Adrenal gland (tissue), 12 donors: ENCODE results near the gene ERRFI1. TPM values are rescaled to one million over a fixed set of nuclear protein-coding genes. Genes with fewer than 3 reads are reported as not detected.

Source experiments
- DNase-seq, 7 donors: peaks; one replicate each; pipeline ENCODE4 v3.0.0-alpha.2; 2019 to 2020
- H3K27ac ChIP-seq, 5 donors: fragments of 200-600 bp; sonication (generic) in 4 of 5; 1 replicate in 3 of 5; 2 replicates in 2 of 5; pipeline versions ENCODE4 v1.5.1 to v1.8.0; 2016 to 2020; ENCODE audit warnings: mild to moderate bottlenecking in 1 of 5
- H3K27me3 ChIP-seq: fragments of 200-600 bp; 2 replicates; pipeline ENCODE4 v1.8.0; 2021
- H3K36me3 ChIP-seq, 2 donors: fragments of 200-600 bp; replicated peaks in 1 of 2; 1 replicate in 1 of 2; 2 replicates in 1 of 2; pipeline versions ENCODE4 v1.5.1 to v1.8.0; 2018 to 2022
- H3K4me1 ChIP-seq, 2 donors: fragments of 200-600 bp; replicated peaks in 1 of 2; 1 replicate in 1 of 2; 2 replicates in 1 of 2; pipeline versions ENCODE4 v1.5.1 to v1.8.0; 2018 to 2021
- H3K4me3 ChIP-seq, 4 donors: fragments of 200-600 bp; sonication (generic) in 3 of 4; one replicate each; pipeline ENCODE4 v1.5.1; 2016 to 2018
- H3K9me3 ChIP-seq, 3 donors: fragments of 200-600 bp; sonication (generic) in 1 of 3; replicated peaks in 1 of 3; 1 replicate in 2 of 3; 2 replicates in 1 of 3; pipeline versions ENCODE4 v1.5.1 to v1.8.0; 2016 to 2021
- POLR2A ChIP-seq, 2 donors: fragments of 450-650 bp; IDR thresholded peaks; one replicate each; pipeline ENCODE4 v1.6.1; 2017; ENCODE audit warnings: antibody characterized with exemption in 2 of 2, mild to moderate bottlenecking in 2 of 2, moderate library complexity in 1 of 2
- WGBS, 4 donors: extraction: QIAGEN DNeasy Blood & Tissue Kit in 2 of 4; methylation state at CpG; one replicate each; pipeline versions ENCODE4 v1.1.5 to v1.1.7; 2013 to 2017; 5-methylcytosine and 5-hydroxymethylcytosine counted together
- intact Hi-C, 2 donors: fragments of 100-400 bp; cut with DNase I; formaldehyde crosslinking; loops; one replicate each; pipeline versions ENCODE4 v1.14.1 to v1.15.0; 2022 to 2023
- polyA plus RNA-seq, 3 donors: library from polyadenylated mRNA; stranded (reverse); fragments of 200-250 nt in 2 of 3; fragments of 350-450 nt in 1 of 3; fragmentation: Illumina TruSeq in 1 of 3; extraction: RNeasy Lipid Tissue Mini Kit (QIAGEN cat#74804) in 1 of 3; gene quantifications; one replicate each; pipeline ENCODE4 v1.2.3, GENCODE V29; 2013 to 2014
- total RNA-seq, 9 donors: library from RNA; depleted of rRNA in 4 of 9; stranded (reverse); fragments of >200 nt in 4 of 9; fragments of 120-200 nt in 1 of 9; fragmentation: NEBNext Ultra II Directional in 1 of 9; extraction: Animal tissue kit (Norgen Biotek cat#: 25700) in 1 of 9; gene quantifications; one replicate each; pipeline versions ENCODE4 v1.1.0 to v1.2.4, GENCODE V29; 2013 to 2023
- TF ChIP-seq, protein P1 (sequence below), 6 experiments: fragments of 450-650 bp in 4 of 6; fragments of 200-600 bp in 2 of 6; sonication (generic) in 1 of 6; IDR thresholded peaks; 1 replicate in 5 of 6; 2 replicates in 1 of 6; pipeline versions ENCODE4 v1.5.1 to v1.8.0; 2016 to 2021; ENCODE audit warnings: antibody characterized with exemption in 6 of 6, mild to moderate bottlenecking in 2 of 6, moderate library complexity in 1 of 6
- donor health status: healthy with polysubstance abuse.
- donor health status: Bipolar disorder and iron deficiency.
- donor health status: DM: yes; HTN: yes; CAD: no.
- donor health status: DM: no; HTN: no; CAD: no.
- donor health status: DM: no; HTN: no; CAD: no.
- donor health status: DM: yes; HTN: yes; CAD: no.

ERRFI1 gene
- total and polyA plus RNA-seq, 12 donors: 14.4 to 71.5 (median 25.7) TPM

DNA sequence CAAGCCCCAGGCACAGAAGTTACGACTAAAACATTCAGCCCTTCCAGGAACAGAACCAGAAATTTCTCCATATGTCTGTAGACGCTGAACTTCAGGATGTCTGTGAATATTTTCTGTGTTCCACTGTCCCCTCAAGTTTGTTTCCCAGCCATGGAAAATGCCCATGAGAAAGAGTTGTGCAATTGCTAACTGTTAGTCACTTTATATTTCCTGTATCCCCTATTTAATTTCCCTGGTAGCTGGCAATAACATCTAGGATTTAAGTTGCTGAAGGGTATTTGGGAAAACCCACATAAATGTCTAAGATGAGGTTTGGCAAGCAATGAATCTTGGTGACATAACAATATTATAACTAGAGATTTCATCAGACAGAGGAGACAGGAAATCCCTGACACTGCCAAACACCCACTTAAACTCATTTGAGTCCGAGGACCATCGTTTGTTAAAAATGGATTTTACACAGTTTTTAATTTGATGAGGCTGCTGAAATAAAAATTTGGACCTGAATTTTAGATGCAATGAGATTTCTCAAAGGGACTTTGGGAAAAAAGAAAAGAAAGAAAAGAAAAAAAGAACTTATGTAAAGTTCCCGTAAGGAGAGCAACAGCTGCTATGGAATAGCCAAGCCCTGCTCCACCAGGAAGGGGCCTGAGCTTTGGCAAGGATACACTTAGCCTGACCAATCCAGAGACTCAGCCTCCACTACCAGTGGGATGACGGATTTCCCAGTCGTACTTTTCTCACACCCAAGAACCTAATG is 21.8 kb upstream of the ERRFI1 start:
- H3K4me1 ChIP-seq: peaks cover 0 to 12% of the 10 kb centered on the region in 2 donors
- H3K4me3 ChIP-seq: no peak overlapping the region
- no peaks in the 10 kb centered on the region for H3K27me3 ChIP-seq
- TF ChIP-seq POLR2A (IDR thresholded peaks at IDR 0.05): no peak
- TF ChIP-seq, protein P1, sequence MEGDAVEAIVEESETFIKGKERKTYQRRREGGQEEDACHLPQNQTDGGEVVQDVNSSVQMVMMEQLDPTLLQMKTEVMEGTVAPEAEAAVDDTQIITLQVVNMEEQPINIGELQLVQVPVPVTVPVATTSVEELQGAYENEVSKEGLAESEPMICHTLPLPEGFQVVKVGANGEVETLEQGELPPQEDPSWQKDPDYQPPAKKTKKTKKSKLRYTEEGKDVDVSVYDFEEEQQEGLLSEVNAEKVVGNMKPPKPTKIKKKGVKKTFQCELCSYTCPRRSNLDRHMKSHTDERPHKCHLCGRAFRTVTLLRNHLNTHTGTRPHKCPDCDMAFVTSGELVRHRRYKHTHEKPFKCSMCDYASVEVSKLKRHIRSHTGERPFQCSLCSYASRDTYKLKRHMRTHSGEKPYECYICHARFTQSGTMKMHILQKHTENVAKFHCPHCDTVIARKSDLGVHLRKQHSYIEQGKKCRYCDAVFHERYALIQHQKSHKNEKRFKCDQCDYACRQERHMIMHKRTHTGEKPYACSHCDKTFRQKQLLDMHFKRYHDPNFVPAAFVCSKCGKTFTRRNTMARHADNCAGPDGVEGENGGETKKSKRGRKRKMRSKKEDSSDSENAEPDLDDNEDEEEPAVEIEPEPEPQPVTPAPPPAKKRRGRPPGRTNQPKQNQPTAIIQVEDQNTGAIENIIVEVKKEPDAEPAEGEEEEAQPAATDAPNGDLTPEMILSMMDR (IDR thresholded peaks at IDR 0.05): no peak
- 61 to 68% (median 65%) methylated on average over 7 of the region's 7 CpGs for WGBS, 4 donors
- intact Hi-C loops: no loop called here
- no peaks in the 10 kb centered on the region for H3K36me3 ChIP-seq
- peak in 3 of 7 donors; percentile 20 to 49 (median 21) for DNase-seq
- H3K9me3 ChIP-seq: no peaks in the 10 kb centered on the region
- peak overlapping the region in 2 of 5 donors; percentile 28 to 29 for H3K27ac ChIP-seq

DNA sequence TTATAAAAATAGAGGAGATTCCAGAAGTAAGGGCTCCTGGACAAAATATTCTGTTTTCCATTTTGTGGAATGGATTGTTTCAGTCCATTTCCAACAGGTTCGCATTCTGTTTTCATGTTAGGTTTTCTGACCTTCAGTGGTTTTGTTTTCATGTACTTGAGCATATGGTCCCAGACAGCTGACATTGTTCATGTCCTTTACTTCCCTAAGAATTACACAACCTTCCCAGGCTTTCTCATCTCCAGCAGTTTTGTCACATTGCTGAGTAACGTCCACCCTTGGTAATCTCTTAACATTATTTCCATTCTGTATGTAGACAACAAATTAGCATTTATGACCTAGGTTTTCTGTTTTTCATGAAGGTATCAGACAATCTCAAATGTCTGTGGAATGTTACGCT is 21.0 kb upstream of the ERRFI1 start:
- peak in 2 of 7 donors; percentile 21 to 46 for DNase-seq
- Histone ChIP-seq H3K4me1 (peaks cover 0 to 12% of the 10 kb centered on the region in 2 donors), H3K27ac (peak overlapping the region in 2 of 5 donors; percentile 28 to 29), H3K27me3 (no peaks in the 10 kb centered on the region), H3K9me3 (no peaks in the 10 kb centered on the region), H3K4me3 (no peak overlapping the region), H3K36me3 (no peaks in the 10 kb centered on the region)
- intact Hi-C loops: no loop called here
- 48 to 54% (median 51%) methylated on average over 3 of the region's 3 CpGs for WGBS, 4 donors
- TF ChIP-seq, protein P1 (IDR thresholded peaks at IDR 0.05): no peak
- no peak for TF ChIP-seq POLR2A (IDR thresholded peaks at IDR 0.05)

DNA sequence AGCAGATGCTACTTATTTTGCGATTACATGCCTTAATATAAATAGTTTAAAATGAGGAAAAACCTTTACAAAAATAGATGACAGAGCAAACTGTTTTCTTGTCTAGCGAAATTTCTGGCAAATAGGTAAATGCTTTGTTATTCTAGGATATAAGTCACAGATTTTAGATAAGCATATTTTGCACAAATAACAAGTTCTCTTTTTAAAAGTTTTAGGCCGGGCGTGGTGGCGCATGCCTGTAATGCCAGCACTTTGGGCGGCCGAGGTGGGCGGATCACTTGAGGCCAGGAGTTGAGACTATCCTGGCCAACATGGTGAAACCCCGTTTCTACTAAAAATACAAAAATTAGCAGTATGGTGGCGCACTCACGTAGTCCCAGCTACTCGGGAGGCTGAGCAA is 20.3 kb upstream of the ERRFI1 start:
- TF ChIP-seq, protein P1 (IDR thresholded peaks at IDR 0.05): no peak
- no peak for TF ChIP-seq POLR2A (IDR thresholded peaks at IDR 0.05)
- H3K4me3 ChIP-seq: no peak overlapping the region
- DNase-seq: peak in 1 of 7 donors; percentile 19
- intact Hi-C loops: no loop called here
- H3K9me3 ChIP-seq: no peaks in the 10 kb centered on the region
- no peaks in the 10 kb centered on the region for H3K27me3 ChIP-seq
- H3K4me1 ChIP-seq: peaks cover 0 to 12% of the 10 kb centered on the region in 2 donors
- WGBS, 4 donors: 87 to 94% (median 93%) methylated on average over 12 of the region's 12 CpGs
- H3K36me3 ChIP-seq: no peaks in the 10 kb centered on the region
- H3K27ac ChIP-seq: no peak overlapping the region

- no peak for TF ChIP-seq POLR2A (IDR thresholded peaks at IDR 0.05)
- TF ChIP-seq, protein P1 (IDR thresholded peaks at IDR 0.05): no peak
- no peak overlapping the region for H3K27ac ChIP-seq
- peaks cover 4 to 12% of the 10 kb centered on the region in 2 donors for H3K4me1 ChIP-seq
- H3K4me3 ChIP-seq: no peak overlapping the region
- no peak for DNase-seq
- H3K36me3 ChIP-seq: no peaks in the 10 kb centered on the region
- intact Hi-C loops: no loop called here
- 66 to 69% (median 67%) methylated on average over 2 of the region's 2 CpGs for WGBS, 4 donors
- no peaks in the 10 kb centered on the region for H3K9me3 ChIP-seq
- H3K27me3 ChIP-seq: no peaks in the 10 kb centered on the region
These were observed 17.5 kb upstream of the ERRFI1 start for GRCh38 chr1:8043621-8044020.
